K562 (cell line): Measurements from ENCODE around the gene KBTBD13. TPM values are rescaled to one million over a fixed set of nuclear protein-coding genes. Genes with fewer than 3 reads are reported as not detected.

ENCODE experiments used
- ATAC-seq: fragments of 200-7000 bp; cut with Tn5 transposase; 3 replicates; pipeline ENCODE4 v1.9.1; 2020; ENCODE audit warnings: moderate library complexity
- BruUV-seq: library from RNA; stranded (reverse); fragments of 400-500 nt; replicated peaks from 2 replicates; lab custom pipeline; 2021; lab: Mats Ljungman, UMichigan
- CTCF ChIA-PET: fragments of 300-600 bp; formaldehyde crosslinking; extraction: SDS; loops from one replicate; lab custom pipeline; 2021; ENCODE audit warnings: low intra/inter-chr PET ratio; lab: Yijun Ruan, JAX
- POLR2A ChIA-PET: fragments of 300-600, 350-650 bp; sonication (Branson Sonifier 250); formaldehyde crosslinking; extraction: SDS; loops from one replicate; lab custom pipeline; 2021; ENCODE audit warnings: antibody characterized with exemption, inconsistent platforms; lab: Yijun Ruan, JAX
- DNase-seq, 4 experiments: peaks; one replicate each; pipeline versions ENCODE4 v3.0.0 to v3.0.0-alpha.2; 2011 to 2018; ENCODE audit warnings: low spot score in 3 of 4, mixed read lengths in 3 of 4; ENCODE audit errors: extremely low read depth in 1 of 4
- FAIRE-seq: peaks from 2 replicates; lab custom pipeline; 2011; peaks lifted over from hg19 to GRCh38; lab: Jason Lieb, UNC
- H2AFZ ChIP-seq: 2 replicates; pipeline ENCODE4 v1.6.0; 2011; ENCODE audit warnings: low read depth, low read length, control low read depth, inconsistent platforms
- H3K27ac ChIP-seq: fragments of 200-600 bp; 3 replicates; pipeline ENCODE4 v1.8.0; 2011; ENCODE audit warnings: low read depth, mild to moderate bottlenecking, control low read depth, inconsistent platforms, low read length, moderate library complexity, mixed read lengths; ENCODE audit errors: extremely low read depth
- H3K27me3 ChIP-seq, 2 experiments: fragments of 300-600 bp in 1 of 2; 2 replicates in 1 of 2; 3 replicates in 1 of 2; pipeline versions ENCODE4 v1.6.0 to v1.8.0; 2011; ENCODE audit warnings: inconsistent platforms in 2 of 2, low read length in 2 of 2, mild to moderate bottlenecking in 1 of 2, mixed read lengths in 1 of 2, moderate library complexity in 1 of 2; ENCODE audit not compliant: control insufficient read depth in 2 of 2, insufficient read depth in 2 of 2
- H3K36me3 ChIP-seq: fragments of 300-600 bp; 3 replicates; pipeline ENCODE4 v1.8.0; 2011; ENCODE audit warnings: mild to moderate bottlenecking, low read length, inconsistent platforms; ENCODE audit not compliant: control insufficient read depth, insufficient read depth
- H3K4me1 ChIP-seq, 2 experiments: fragments of 200-600 bp in 1 of 2; replicated peaks in 1 of 2; 2 replicates in 1 of 2; 3 replicates in 1 of 2; pipeline versions ENCODE4 v1.5.1 to v1.8.0; 2011; ENCODE audit warnings: inconsistent platforms in 2 of 2, low read length in 2 of 2, mild to moderate bottlenecking in 1 of 2, mixed read lengths in 1 of 2, moderate library complexity in 1 of 2; ENCODE audit not compliant: control insufficient read depth in 2 of 2, insufficient read depth in 2 of 2
- H3K4me2 ChIP-seq: 2 replicates; pipeline ENCODE4 v1.6.1; 2011; ENCODE audit warnings: low read length, control low read depth, inconsistent platforms, mixed read lengths; ENCODE audit not compliant: insufficient read depth
- H3K4me3 ChIP-seq: fragments of 200-600 bp; sonication (generic), shearing (Covaris generic); 2 replicates; pipeline ENCODE4 v1.5.1; 2016; ENCODE audit warnings: control low read depth, inconsistent platforms
- H3K79me2 ChIP-seq: fragments of 200-600 bp; 3 replicates; pipeline ENCODE4 v1.8.0; 2011; ENCODE audit warnings: low read length, inconsistent platforms; ENCODE audit not compliant: control insufficient read depth, insufficient read depth
- H3K9ac ChIP-seq, 2 experiments: 2 replicates each; pipeline versions ENCODE4 v1.6.0 to v1.6.1; 2011; ENCODE audit warnings: low read depth in 2 of 2, low read length in 2 of 2, control low read depth in 1 of 2, inconsistent platforms in 1 of 2, mild to moderate bottlenecking in 1 of 2, mixed read lengths in 1 of 2; ENCODE audit not compliant: insufficient read depth in 1 of 2
- H3K9me1 ChIP-seq: one replicate; pipeline ENCODE4 v1.6.0; 2011; ENCODE audit warnings: inconsistent platforms, mild to moderate bottlenecking, low read length, moderate library complexity; ENCODE audit not compliant: control insufficient read depth, insufficient read depth
- H3K9me3 ChIP-seq: replicated peaks from 2 replicates; pipeline ENCODE4 v1.5.1; 2011; ENCODE audit warnings: low read depth, low read length, inconsistent platforms; ENCODE audit not compliant: control insufficient read depth, insufficient read depth
- H4K20me1 ChIP-seq: replicated peaks from 2 replicates; pipeline ENCODE4 v1.6.1; 2011; ENCODE audit warnings: low read length, inconsistent platforms, mixed read lengths; ENCODE audit not compliant: control insufficient read depth, insufficient read depth
- HDAC2 ChIP-seq: fragments of 450-650 bp; IDR thresholded peaks from 2 replicates; pipeline ENCODE4 v1.6.1; 2016; ENCODE audit warnings: mild to moderate bottlenecking
- RCOR1 ChIP-seq, 2 experiments: IDR thresholded peaks; 2 replicates each; pipeline ENCODE4 v1.6.1; 2012; ENCODE audit warnings: low read depth in 2 of 2, low read length in 2 of 2, borderline replicate concordance in 1 of 2, improper control_type of control experiment in 1 of 2
- RNF2 ChIP-seq: sonication (generic); IDR thresholded peaks from 2 replicates; pipeline ENCODE4 v1.6.1; 2016
- ZNF324 ChIP-seq: fragments of 250-450 bp; sonication (Bioruptor Pico); IDR thresholded peaks from 2 replicates; pipeline ENCODE4 v1.4.0; 2020; ENCODE audit warnings: mild to moderate bottlenecking
- WGBS: fragments of 100-300 bp; shearing (Covaris generic); methylation state at CpG from one replicate; pipeline ENCODE4 v1.1.6; 2016; ENCODE audit warnings: low coverage, mixed read lengths; ENCODE audit not compliant: insufficient coverage; ENCODE audit errors: missing lambda C conversion rate; 5-methylcytosine and 5-hydroxymethylcytosine counted together
- in situ Hi-C: fragments of 300-500 bp; cut with MboI; formaldehyde crosslinking; loops from 4 replicates; pipeline ENCODE4 v1.15.0; 2018; ENCODE audit warnings: inconsistent platforms, mixed read lengths
- intact Hi-C: fragments of 100-400 bp; cut with micrococcal nuclease; formaldehyde crosslinking; loops from 2 replicates; pipeline ENCODE4 v1.14.2; 2022
- polyA plus RNA-seq, 8 experiments: library from polyadenylated mRNA; depleted of rRNA in 4 of 8; stranded (reverse) in 5 of 8; unstranded in 3 of 8; fragments of >200 nt; fragmentation: Nextera tagmentation in 2 of 8; fragmentation: Illumina TruSeq in 1 of 8; extraction: Ambion mirVana in 2 of 8; extraction: Trizol in 1 of 8; gene quantifications; 2 replicates each; pipeline versions ENCODE4 v1.2.1 to v1.2.3, GENCODE V29; 2011 to 2014; ENCODE audit warnings: inconsistent platforms in 1 of 8, missing spikeins in 1 of 8
- total RNA-seq, 7 experiments: library from RNA; depleted of rRNA in 6 of 7; stranded (reverse); fragments of >200 nt in 6 of 7; fragmentation: Illumina TruSeq in 2 of 7; extraction: Trizol in 2 of 7; gene quantifications; 2 replicates each; pipeline versions ENCODE4 v1.2.1 to v1.2.3, GENCODE V29; 2011 to 2021; ENCODE audit warnings: low replicate concordance in 1 of 7

The KBTBD13 gene
- total and polyA plus RNA-seq, 9 of the 15 experiments (the other 6 are each of a cell fraction or from before 2014, with no cell fraction given): 0.07 to 0.13 (median 0.10) TPM; not detected in 3

GRCh38 chr15:65101411-65101890 is 24.9 kb downstream of the KBTBD13 start (continued):
- TF ChIP-seq ZNF324 (no peak), RCOR1 (IDR thresholded peaks at IDR 0.05; ENCODE audit: borderline replicate concordance in 1 of 2, low read depth in 2 of 2, low read length in 2 of 2) (peak; percentile 75 to 91)

GRCh38 chr15:65101891-65102708 is 25.6 kb downstream of the KBTBD13 start:
- BruUV-seq: no TSS peak
- in situ Hi-C loops: no loop called here
- Histone ChIP-seq H3K4me3 (no peak overlapping the region), H3K4me1 (no peaks in the 10 kb centered on the region), H3K9me3 (no peaks in the 10 kb centered on the region), H3K9me1 (peaks cover 3% of the 10 kb centered on the region), H3K9ac (no peak overlapping the region), H3K79me2 (no peaks in the 10 kb centered on the region), H2AFZ (no peak overlapping the region), H3K27ac (no peak overlapping the region), H3K36me3 (peaks cover 28% of the 10 kb centered on the region; the same call in 2 of the 3 replicates), H4K20me1 (no peaks in the 10 kb centered on the region), H3K27me3 (no peaks in the 10 kb centered on the region), H3K4me2 (no peak overlapping the region)
- FAIRE-seq (no peak), DNase-seq (no peak), ATAC-seq (no peak)
- ChIA-PET POLR2A (interaction anchor here (0.6 to 1.2 kb wide), 5 partner anchors 8 to 77 kb away, joined by 3 to 4 read pairs (median 3); no protein-coding TSS in a partner anchor), CTCF (interaction anchor here (0.8 kb wide), 1 partner anchor 48 kb away, joined by 6 read pairs; no protein-coding TSS in a partner anchor)
- 0 out of 2 replicates have a peak, but pooled peaks have one; percentile 3 for TF ChIP-seq HDAC2
- no peak for TF ChIP-seq RNF2
- 85% methylated on average over 27 of the region's 75 CpGs for WGBS
- intact Hi-C loops: loop anchor here (1.0 to 5.0 kb wide), 2 partner anchors 48 to 70 kb away; no protein-coding TSS in a partner anchor
